ENCODE results near the gene YBEY.

Gene YBEY

GRCh38 chr21:46264046-46264689 lies 22.0 kb upstream of the YBEY start:
- no peak for TF ChIP-seq CTCF (IDR thresholded peaks at IDR 0.05; ENCODE audit: borderline replicate concordance, control extremely low read depth, extremely low read depth, insufficient read depth, missing control alignments)
- DNase-seq (ENCODE audit: low spot score), result no peak
- in situ Hi-C loops (cut with MboI; ENCODE audit: low sequenced_read_pairs, unreplicated experiment), result no loop called here

DNA sequence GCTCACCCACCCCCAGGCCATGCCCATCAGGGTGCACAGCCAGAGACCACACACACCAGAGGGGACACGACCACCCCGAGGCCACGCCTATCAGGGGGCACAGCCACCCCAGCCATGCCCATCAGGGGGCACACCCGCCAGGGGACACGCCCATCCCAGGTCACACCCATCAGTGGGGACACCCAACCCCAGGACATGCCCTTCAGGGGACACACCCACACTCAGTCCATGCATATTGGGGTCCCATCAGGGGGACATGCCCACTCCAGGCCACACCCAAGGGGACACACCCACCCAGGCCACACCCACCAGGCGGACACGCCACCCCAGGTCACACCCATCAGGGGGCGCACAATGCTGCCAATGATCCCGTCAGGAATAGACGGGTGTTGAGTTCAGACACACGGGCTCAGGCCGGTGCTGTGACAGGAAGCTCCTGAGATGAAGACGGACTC lies 21.4 kb upstream of the YBEY start:
- in situ Hi-C loops (cut with MboI; ENCODE audit: low sequenced_read_pairs, unreplicated experiment), result no loop called here
- no peak for TF ChIP-seq CTCF (IDR thresholded peaks at IDR 0.05; ENCODE audit: borderline replicate concordance, control extremely low read depth, extremely low read depth, insufficient read depth, missing control alignments)
- no peak for DNase-seq (ENCODE audit: low spot score)

- no peak for TF ChIP-seq CTCF (IDR thresholded peaks at IDR 0.05; ENCODE audit: borderline replicate concordance, control extremely low read depth, extremely low read depth, insufficient read depth, missing control alignments)
- DNase-seq (ENCODE audit: low spot score), result no peak
- in situ Hi-C loops (cut with MboI; ENCODE audit: low sequenced_read_pairs, unreplicated experiment), result no loop called here
Observed at GRCh38 chr21:46265736-46266525, 20.2 kb upstream of the YBEY start.

DNA sequence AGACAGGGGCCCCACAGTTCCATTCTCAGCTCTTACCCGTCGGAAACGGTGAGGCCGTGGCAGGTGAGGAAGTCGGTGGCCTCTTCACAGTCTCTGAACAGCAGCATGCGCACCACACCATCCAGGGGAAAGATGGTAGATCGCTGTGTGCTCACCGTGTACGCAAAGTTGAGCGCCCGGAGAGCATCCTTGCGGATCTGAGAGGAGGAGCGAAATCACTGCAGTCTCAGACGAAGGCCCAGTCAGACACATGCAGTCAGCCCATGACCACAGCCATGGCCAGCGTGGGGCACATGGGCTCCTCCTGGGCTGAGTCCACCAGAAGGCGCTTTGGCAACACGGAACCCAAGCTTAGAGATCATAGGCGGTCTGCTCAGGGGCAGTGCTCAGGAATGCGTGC lies 19.2 kb upstream of the YBEY start:
- in situ Hi-C loops (cut with MboI; ENCODE audit: low sequenced_read_pairs, unreplicated experiment), result no loop called here
- DNase-seq (ENCODE audit: low spot score), result no peak
- no peak for TF ChIP-seq CTCF (IDR thresholded peaks at IDR 0.05; ENCODE audit: borderline replicate concordance, control extremely low read depth, extremely low read depth, insufficient read depth, missing control alignments)

GRCh38 chr21:46268371-46268770 lies 17.8 kb upstream of the YBEY start:
- in situ Hi-C loops (cut with MboI; ENCODE audit: low sequenced_read_pairs, unreplicated experiment), result no loop called here
- no peak for TF ChIP-seq CTCF (IDR thresholded peaks at IDR 0.05; ENCODE audit: borderline replicate concordance, control extremely low read depth, extremely low read depth, insufficient read depth, missing control alignments)
- no peak for DNase-seq (ENCODE audit: low spot score)

GRCh38 chr21:46269466-46269865 lies 16.7 kb upstream of the YBEY start:
- no peak for DNase-seq (ENCODE audit: low spot score)
- in situ Hi-C loops (cut with MboI; ENCODE audit: low sequenced_read_pairs, unreplicated experiment), result no loop called here
- no peak for TF ChIP-seq CTCF (IDR thresholded peaks at IDR 0.05; ENCODE audit: borderline replicate concordance, control extremely low read depth, extremely low read depth, insufficient read depth, missing control alignments)

All from GM13976 (cell line).